ENCODE data around the gene DPH6.

The DPH6 gene

GRCh38 chr15:35484231-35484945, 61.6 kb downstream of the DPH6 start:
- Histone ChIP-seq H3K4me1 (ENCODE audit: insufficient read depth, low read length) (no peaks in the 10 kb centered on the region), H3K9me3 (ENCODE audit: low read length) (no peaks in the 10 kb centered on the region), H3K4me3 (ENCODE audit: low read depth in 1 of 2, low read length in 2 of 2) (no peak overlapping the region), H3K27ac (ENCODE audit: low read depth, low read length) (no peak overlapping the region), H3K9ac (ENCODE audit: low read length) (no peak overlapping the region), H3K36me3 (ENCODE audit: insufficient read depth, low read length) (no peaks in the 10 kb centered on the region), H3K27me3 (ENCODE audit: control insufficient read depth in 1 of 2, insufficient read depth in 2 of 2, low read length in 2 of 2) (no peaks in the 10 kb centered on the region)

GRCh38 chr15:35481992-35482391, 64.0 kb downstream of the DPH6 start:
- no peaks in the 10 kb centered on the region for H3K36me3 ChIP-seq (ENCODE audit: insufficient read depth, low read length)
- H3K9ac ChIP-seq (ENCODE audit: low read length): no peak overlapping the region
- H3K9me3 ChIP-seq (ENCODE audit: low read length): no peaks in the 10 kb centered on the region
- no peaks in the 10 kb centered on the region for H3K4me1 ChIP-seq (ENCODE audit: insufficient read depth, low read length)
- no peak overlapping the region for H3K27ac ChIP-seq (ENCODE audit: low read depth, low read length)
- no peaks in the 10 kb centered on the region for H3K27me3 ChIP-seq (ENCODE audit: control insufficient read depth in 1 of 2, insufficient read depth in 2 of 2, low read length in 2 of 2)
- no peak overlapping the region for H3K4me3 ChIP-seq (ENCODE audit: low read depth in 1 of 2, low read length in 2 of 2)

- Histone ChIP-seq H3K36me3 (ENCODE audit: insufficient read depth, low read length) (no peaks in the 10 kb centered on the region), H3K9ac (ENCODE audit: low read length) (no peak overlapping the region), H3K9me3 (ENCODE audit: low read length) (no peaks in the 10 kb centered on the region), H3K27ac (ENCODE audit: low read depth, low read length) (no peak overlapping the region), H3K4me1 (ENCODE audit: insufficient read depth, low read length) (no peaks in the 10 kb centered on the region), H3K27me3 (ENCODE audit: control insufficient read depth in 1 of 2, insufficient read depth in 2 of 2, low read length in 2 of 2) (no peaks in the 10 kb centered on the region), H3K4me3 (ENCODE audit: low read depth in 1 of 2, low read length in 2 of 2) (no peak overlapping the region)
Observed at GRCh38 chr15:35481064-35481463, 64.9 kb downstream of the DPH6 start.

- no peak overlapping the region for H3K4me3 ChIP-seq (ENCODE audit: low read depth in 1 of 2, low read length in 2 of 2)
- no peak overlapping the region for H3K9ac ChIP-seq (ENCODE audit: low read length)
- H3K9me3 ChIP-seq (ENCODE audit: low read length): no peaks in the 10 kb centered on the region
Observed at GRCh38 chr15:35479423-35479822, 66.5 kb downstream of the DPH6 start.

GRCh38 chr15:35477312-35478262, 68.4 kb downstream of the DPH6 start:
- Histone ChIP-seq H3K9ac (ENCODE audit: low read length) (no peak overlapping the region), H3K27me3 (ENCODE audit: control insufficient read depth in 1 of 2, insufficient read depth in 2 of 2, low read length in 2 of 2) (no peaks in the 10 kb centered on the region), H3K9me3 (ENCODE audit: low read length) (no peaks in the 10 kb centered on the region), H3K36me3 (ENCODE audit: insufficient read depth, low read length) (no peaks in the 10 kb centered on the region), H3K4me3 (ENCODE audit: low read depth in 1 of 2, low read length in 2 of 2) (no peak overlapping the region), H3K4me1 (ENCODE audit: insufficient read depth, low read length) (no peaks in the 10 kb centered on the region), H3K27ac (ENCODE audit: low read depth, low read length) (no peak overlapping the region)

More at GRCh38 chr15:35479423-35479822, 66.5 kb downstream of the DPH6 start:
- H3K36me3 ChIP-seq (ENCODE audit: insufficient read depth, low read length): no peaks in the 10 kb centered on the region
- H3K4me1 ChIP-seq (ENCODE audit: insufficient read depth, low read length): no peaks in the 10 kb centered on the region
- H3K27ac ChIP-seq (ENCODE audit: low read depth, low read length): no peak overlapping the region
- H3K27me3 ChIP-seq (ENCODE audit: control insufficient read depth in 1 of 2, insufficient read depth in 2 of 2, low read length in 2 of 2): no peaks in the 10 kb centered on the region

GRCh38 chr15:35471024-35471423, 74.9 kb downstream of the DPH6 start:
- Histone ChIP-seq H3K9me3 (ENCODE audit: low read length) (no peaks in the 10 kb centered on the region), H3K27me3 (ENCODE audit: control insufficient read depth in 1 of 2, insufficient read depth in 2 of 2, low read length in 2 of 2) (no peaks in the 10 kb centered on the region), H3K4me3 (ENCODE audit: low read depth in 1 of 2, low read length in 2 of 2) (no peak overlapping the region), H3K27ac (ENCODE audit: low read depth, low read length) (no peak overlapping the region), H3K9ac (ENCODE audit: low read length) (no peak overlapping the region), H3K36me3 (ENCODE audit: insufficient read depth, low read length) (no peaks in the 10 kb centered on the region), H3K4me1 (ENCODE audit: insufficient read depth, low read length) (no peaks in the 10 kb centered on the region)

GRCh38 chr15:35470441-35470840, 75.5 kb downstream of the DPH6 start:
- H3K9me3 ChIP-seq (ENCODE audit: low read length): no peaks in the 10 kb centered on the region
- no peaks in the 10 kb centered on the region for H3K27me3 ChIP-seq (ENCODE audit: control insufficient read depth in 1 of 2, insufficient read depth in 2 of 2, low read length in 2 of 2)
- no peak overlapping the region for H3K4me3 ChIP-seq (ENCODE audit: low read depth in 1 of 2, low read length in 2 of 2)
- H3K27ac ChIP-seq (ENCODE audit: low read depth, low read length): no peak overlapping the region
- H3K4me1 ChIP-seq (ENCODE audit: insufficient read depth, low read length): no peaks in the 10 kb centered on the region
- no peaks in the 10 kb centered on the region for H3K36me3 ChIP-seq (ENCODE audit: insufficient read depth, low read length)
- H3K9ac ChIP-seq (ENCODE audit: low read length): no peak overlapping the region

- no peaks in the 10 kb centered on the region for H3K27me3 ChIP-seq (ENCODE audit: control insufficient read depth in 1 of 2, insufficient read depth in 2 of 2, low read length in 2 of 2)
- H3K4me1 ChIP-seq (ENCODE audit: insufficient read depth, low read length): no peaks in the 10 kb centered on the region
- H3K4me3 ChIP-seq (ENCODE audit: low read depth in 1 of 2, low read length in 2 of 2): no peak overlapping the region
- H3K9me3 ChIP-seq (ENCODE audit: low read length): no peaks in the 10 kb centered on the region
- no peaks in the 10 kb centered on the region for H3K36me3 ChIP-seq (ENCODE audit: insufficient read depth, low read length)
- H3K9ac ChIP-seq (ENCODE audit: low read length): no peak overlapping the region
- no peak overlapping the region for H3K27ac ChIP-seq (ENCODE audit: low read depth, low read length)
Observed at GRCh38 chr15:35466476-35466875, 79.5 kb downstream of the DPH6 start.

GRCh38 chr15:35465783-35466182, 80.2 kb downstream of the DPH6 start:
- Histone ChIP-seq H3K27ac (ENCODE audit: low read depth, low read length) (no peak overlapping the region), H3K27me3 (ENCODE audit: control insufficient read depth in 1 of 2, insufficient read depth in 2 of 2, low read length in 2 of 2) (no peaks in the 10 kb centered on the region), H3K9me3 (ENCODE audit: low read length) (no peaks in the 10 kb centered on the region), H3K36me3 (ENCODE audit: insufficient read depth, low read length) (no peaks in the 10 kb centered on the region), H3K4me3 (ENCODE audit: low read depth in 1 of 2, low read length in 2 of 2) (no peak overlapping the region), H3K4me1 (ENCODE audit: insufficient read depth, low read length) (no peaks in the 10 kb centered on the region), H3K9ac (ENCODE audit: low read length) (no peak overlapping the region)

- Histone ChIP-seq H3K4me1 (ENCODE audit: insufficient read depth, low read length) (no peaks in the 10 kb centered on the region), H3K9me3 (ENCODE audit: low read length) (no peaks in the 10 kb centered on the region), H3K27ac (ENCODE audit: low read depth, low read length) (no peak overlapping the region), H3K27me3 (ENCODE audit: control insufficient read depth in 1 of 2, insufficient read depth in 2 of 2, low read length in 2 of 2) (no peaks in the 10 kb centered on the region), H3K9ac (ENCODE audit: low read length) (no peak overlapping the region), H3K4me3 (ENCODE audit: low read depth in 1 of 2, low read length in 2 of 2) (no peak overlapping the region), H3K36me3 (ENCODE audit: insufficient read depth, low read length) (no peaks in the 10 kb centered on the region)
Observed at GRCh38 chr15:35460616-35461015, 85.3 kb downstream of the DPH6 start.

- no peaks in the 10 kb centered on the region for H3K27me3 ChIP-seq (ENCODE audit: control insufficient read depth in 1 of 2, insufficient read depth in 2 of 2, low read length in 2 of 2)
- H3K36me3 ChIP-seq (ENCODE audit: insufficient read depth, low read length): no peaks in the 10 kb centered on the region
- H3K27ac ChIP-seq (ENCODE audit: low read depth, low read length): no peak overlapping the region
- no peaks in the 10 kb centered on the region for H3K9me3 ChIP-seq (ENCODE audit: low read length)
- H3K9ac ChIP-seq (ENCODE audit: low read length): no peak overlapping the region
- no peaks in the 10 kb centered on the region for H3K4me1 ChIP-seq (ENCODE audit: insufficient read depth, low read length)
- no peak overlapping the region for H3K4me3 ChIP-seq (ENCODE audit: low read depth in 1 of 2, low read length in 2 of 2)
Observed at GRCh38 chr15:35458176-35458856, 87.6 kb downstream of the DPH6 start.

Measured in muscle layer of colon (tissue), 2 donors.